ENCODE data around the gene RALGDS.

- TF ChIP-seq TSHZ2 (CRISPR knock-in tag; IDR thresholded peaks at IDR 0.05) (no peak), ZNF8 (CRISPR knock-in tag; IDR thresholded peaks at IDR 0.05) (no peak), CREB5 (CRISPR knock-in tag; IDR thresholded peaks at IDR 0.05; ENCODE audit: low read depth) (no peak), ARNTL (CRISPR knock-in tag; IDR thresholded peaks at IDR 0.05; ENCODE audit: borderline replicate concordance, low read depth) (no peak), PATZ1 (CRISPR knock-in tag; IDR thresholded peaks at IDR 0.05; ENCODE audit: borderline replicate concordance) (no peak), ZNF565 (CRISPR knock-in tag; conservative IDR thresholded peaks at IDR 0.05; ENCODE audit: low read depth) (no peak), ZFP3 (CRISPR knock-in tag; IDR thresholded peaks at IDR 0.05) (no peak), ISL1 (CRISPR knock-in tag; IDR thresholded peaks at IDR 0.05) (no peak), RARB (CRISPR knock-in tag; IDR thresholded peaks at IDR 0.05) (no peak)
These were observed 47.4 kb upstream of the RALGDS start for GRCh38 chr9:133168432-133168831.
